ENCODE data around the gene PRR35. TPM values are rescaled to one million over a fixed set of nuclear protein-coding genes. Genes with fewer than 3 reads are reported as not detected.

PRR35 gene
- not detected in 2 replicates for total RNA-seq

DNA sequence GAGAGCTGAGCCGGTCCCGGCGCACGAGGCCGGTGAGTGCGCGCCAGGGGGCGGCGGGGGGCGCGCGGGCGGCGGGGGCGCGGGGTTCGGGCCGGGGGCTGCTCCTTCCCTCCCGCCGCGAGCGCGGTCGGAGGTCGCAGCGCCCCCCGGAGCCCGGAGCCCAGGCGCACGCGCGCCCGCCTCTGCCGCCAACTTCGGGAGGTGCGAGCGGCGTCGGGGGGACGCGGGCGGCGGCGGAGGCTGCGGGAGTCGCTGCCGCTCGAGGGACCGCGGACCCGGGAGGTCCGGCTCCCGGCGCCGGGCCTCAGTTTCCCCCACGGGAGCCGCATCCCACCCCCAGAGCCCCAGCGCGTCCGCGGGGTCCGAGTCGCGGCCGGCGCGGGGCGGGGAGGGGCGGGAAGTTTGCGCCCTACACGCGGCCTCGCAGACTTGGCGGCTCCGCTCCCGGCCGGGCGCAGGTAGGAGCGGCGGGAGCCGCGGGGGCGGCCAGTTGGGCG lies at the start of gene PRR35:
Gene PRR35 (plus strand): TSS at position 191 of the 497 bp plus-strand sequence. CDS start 2,901 bp downstream, outside the sequence.

DNA sequence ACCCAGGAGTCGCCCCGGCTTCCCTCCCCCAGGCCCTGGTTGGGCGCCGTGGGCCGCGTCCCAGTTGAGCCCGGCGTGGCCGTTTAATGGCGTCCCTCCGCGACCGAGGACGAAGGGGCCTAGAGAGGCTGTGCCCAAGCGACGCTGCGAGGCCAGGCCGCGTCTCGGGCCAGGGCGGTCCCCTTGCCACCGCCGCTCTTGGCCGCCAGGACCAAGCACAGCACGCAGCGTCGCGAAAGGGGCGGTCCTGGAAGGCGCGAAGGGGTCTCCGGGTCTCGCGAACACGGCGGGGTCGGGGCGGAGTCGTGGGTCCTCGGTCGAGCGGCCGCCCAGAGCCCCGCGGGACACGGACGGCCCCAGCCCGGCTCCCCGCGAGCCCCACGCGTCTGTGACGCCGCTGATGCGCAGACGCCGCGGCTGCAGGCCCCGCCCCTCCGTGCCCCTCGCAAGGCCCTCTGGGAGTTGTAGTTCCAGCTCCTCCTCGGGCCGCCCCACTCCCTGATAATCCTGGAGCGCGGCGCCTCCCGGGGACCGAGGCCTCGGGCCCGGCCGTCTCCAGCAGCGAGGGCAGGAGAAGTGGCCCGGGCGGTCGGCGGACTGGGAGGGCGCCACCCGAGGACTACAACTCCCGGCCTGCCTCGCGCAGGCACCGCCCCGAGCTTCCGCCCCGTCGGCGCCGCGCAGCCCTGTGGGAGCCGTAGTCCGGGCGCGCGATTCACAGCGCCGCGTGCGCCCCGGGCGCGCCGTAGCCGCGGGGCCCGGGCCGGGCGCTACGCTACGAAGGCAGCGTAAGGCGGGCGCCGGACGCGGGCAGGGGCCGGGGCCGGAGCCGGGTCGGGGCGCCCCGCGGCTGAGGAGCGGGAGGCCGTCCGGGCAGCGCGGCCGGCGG lies 32.9 kb upstream of the PRR35 start, which contains the start of gene CAPN15:
Gene CAPN15 (plus strand): TSS at position 698 of the 889 bp plus-strand sequence. CDS start 19,127 bp downstream, outside the sequence.

DNA sequence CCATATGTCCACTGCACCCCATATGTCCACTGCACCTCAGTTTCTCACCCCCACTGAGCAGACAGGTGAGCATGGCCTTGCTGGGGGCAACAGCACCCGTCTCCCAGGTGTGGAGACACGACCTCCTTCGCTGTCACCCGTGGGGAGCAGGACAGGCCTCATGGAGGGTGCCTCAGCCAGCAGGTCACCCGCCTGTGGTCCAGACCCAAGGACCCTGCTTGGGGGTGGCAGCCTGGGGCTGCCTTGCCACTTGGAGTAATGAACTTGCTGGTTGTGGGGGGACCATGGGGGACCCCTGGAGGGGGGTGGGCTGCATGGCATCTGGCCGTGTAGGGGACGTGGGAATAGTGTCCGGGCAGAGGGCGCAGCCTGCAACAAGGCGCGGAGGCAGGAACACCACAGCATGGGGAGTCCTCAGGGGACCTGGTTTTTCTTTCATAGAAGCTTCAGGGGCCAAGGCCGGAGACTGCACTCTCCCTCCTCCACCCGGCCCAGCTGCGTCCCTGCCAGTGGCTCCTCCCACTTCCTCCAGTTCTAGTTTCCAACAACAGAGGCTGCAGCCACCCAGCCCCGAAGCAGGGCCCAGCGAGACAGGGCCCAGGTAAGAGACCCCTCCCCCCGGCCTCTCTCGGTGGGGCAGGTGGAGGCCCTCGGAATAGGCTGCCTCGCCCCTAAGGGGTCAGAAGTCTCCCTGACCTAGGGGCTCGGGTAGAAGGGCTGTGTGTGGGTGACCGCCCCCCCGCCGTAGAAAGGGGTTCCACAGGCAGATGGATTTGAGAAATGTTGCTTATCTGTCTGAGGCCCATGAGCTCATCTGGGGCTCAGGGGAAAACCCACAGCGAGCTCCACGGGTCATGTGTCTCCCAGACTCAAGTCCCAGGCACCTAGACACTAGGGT lies 6.5 kb downstream of the PRR35 start, which contains the start of gene NHLRC4:
Gene NHLRC4 (plus strand): TSS at position 531 of the 898 bp plus-strand sequence. CDS start 1,043 bp downstream, outside the sequence.

DNA sequence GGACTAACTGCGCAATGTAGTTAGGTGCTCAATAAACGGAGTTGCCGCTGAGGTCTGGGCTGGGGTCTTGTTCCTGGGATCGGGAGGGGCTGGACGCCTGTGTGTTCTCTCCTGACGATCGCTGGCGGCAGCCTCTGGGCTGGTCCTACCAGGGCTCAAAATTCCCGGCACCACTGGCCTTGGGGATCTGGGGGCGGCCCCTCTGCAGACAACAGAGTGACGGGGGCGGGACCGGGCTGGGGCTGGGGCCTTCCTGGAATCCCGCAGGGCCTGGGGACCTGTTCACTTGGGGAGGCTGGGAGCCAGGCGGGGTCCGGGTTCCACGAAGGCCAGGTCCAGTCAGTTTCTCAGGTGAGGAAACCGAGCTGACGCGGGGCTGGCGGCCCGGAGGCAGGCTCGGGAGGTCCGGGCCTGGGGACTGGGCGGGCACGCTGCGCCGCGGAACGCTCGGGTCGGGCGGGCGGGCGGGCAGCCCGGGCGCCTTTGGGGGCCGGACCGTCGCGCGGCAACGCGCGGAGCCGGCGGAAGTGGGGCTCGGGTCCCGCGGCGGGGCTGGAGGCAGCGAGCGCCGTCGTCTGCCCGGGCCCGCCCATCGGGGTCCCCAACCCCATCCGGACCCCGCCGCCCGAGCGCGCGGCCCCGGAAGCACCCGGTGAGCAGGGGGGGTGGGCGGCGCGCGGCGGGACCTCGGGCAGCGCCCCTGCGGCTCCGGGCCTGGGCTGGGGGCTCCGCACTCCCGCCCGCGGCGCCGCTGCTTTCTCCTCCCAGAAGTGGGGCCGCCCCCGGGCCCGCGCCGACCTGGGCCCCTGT lies 9.5 kb downstream of the PRR35 start, which contains the start of gene PIGQ:
Gene PIGQ (plus strand): TSS at position 524 of the 810 bp plus-strand sequence. CDS start 4,107 bp downstream, outside the sequence.

DNA sequence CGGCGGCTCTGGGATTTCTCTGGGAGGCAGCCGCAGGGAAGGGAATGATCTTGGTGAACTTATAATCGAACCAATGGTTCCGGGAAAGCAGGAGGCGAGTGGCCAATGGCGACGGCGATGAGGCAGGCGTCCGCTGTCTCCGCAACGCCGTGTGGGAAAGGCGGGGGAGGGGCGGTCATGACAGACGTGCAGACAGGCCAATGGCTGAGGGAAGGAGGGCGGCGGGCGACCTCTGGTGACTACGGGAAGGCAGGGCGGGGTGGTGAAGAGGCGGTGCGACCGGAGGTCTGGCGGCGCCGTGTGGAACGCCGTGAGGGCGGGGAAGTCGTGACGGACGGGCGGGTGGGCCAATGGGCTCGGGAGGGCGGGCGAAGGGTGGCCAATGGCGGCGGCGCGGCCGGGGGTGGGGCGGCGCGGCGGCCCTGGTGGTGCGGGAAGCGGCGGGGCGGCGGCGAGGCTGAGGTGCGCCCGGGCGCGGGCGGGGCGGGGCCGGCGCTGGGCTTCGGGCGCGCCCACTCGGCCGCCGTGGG lies 29.5 kb downstream of the PRR35 start, which contains the start of gene RAB40C:
Gene RAB40C (plus strand): TSS at position 409 of the 530 bp plus-strand sequence. CDS start 226 bp downstream, outside the sequence.

Other genes with a start within 250 kb of the PRR35 start
- 13.8 and 14.9 TPM in 2 replicates for gene AXIN1, start 207.7 kb upstream of the PRR35 start, total RNA-seq
- gene MRPL28, start 189.9 kb upstream of the PRR35 start, total RNA-seq, result 147 and 185 TPM in 2 replicates
- 59.1 and 65.0 TPM in 2 replicates for gene PGAP6, start 178.4 kb upstream of the PRR35 start, total RNA-seq
- gene NME4, start 163.2 kb upstream of the PRR35 start, total RNA-seq, result 116 and 121 TPM in 2 replicates
- gene DECR2, start 158.5 kb upstream of the PRR35 start, total RNA-seq, result 17.9 and 18.2 TPM in 2 replicates
- 21.3 and 36.0 TPM in 2 replicates for gene RAB11FIP3, start 134.7 kb upstream of the PRR35 start, total RNA-seq
- 34.9 and 35.8 TPM in 2 replicates for gene CAPN15, start 32.7 kb upstream of the PRR35 start, total RNA-seq
- 2.8 and 3.2 TPM in 2 replicates for gene NHLRC4, start 6.6 kb downstream of the PRR35 start, total RNA-seq
- 37.4 and 48.4 TPM in 2 replicates for gene PIGQ, start 9.6 kb downstream of the PRR35 start, total RNA-seq
- 19.0 TPM in 2 replicates for gene RAB40C, start 29.7 kb downstream of the PRR35 start, total RNA-seq
- 0.86 TPM in 1 of 2 replicates, not detected in the other for gene WFIKKN1, start 70.6 kb downstream of the PRR35 start, total RNA-seq
- 103 and 185 TPM in 2 replicates for gene METTL26, start 75.9 kb downstream of the PRR35 start, total RNA-seq
- gene MCRIP2, start 81.4 kb downstream of the PRR35 start, total RNA-seq, result 25.0 and 28.8 TPM in 2 replicates
- gene WDR90, start 89.0 kb downstream of the PRR35 start, total RNA-seq, result 17.6 and 19.3 TPM in 2 replicates
- 47.0 and 48.7 TPM in 2 replicates for gene RHOT2, start 107.7 kb downstream of the PRR35 start, total RNA-seq
- 0.58 and 2.7 TPM in 2 replicates for gene RHBDL1, start 115.3 kb downstream of the PRR35 start, total RNA-seq
- 263 and 336 TPM in 2 replicates for gene STUB1, start 120.0 kb downstream of the PRR35 start, total RNA-seq
- gene JMJD8, start 123.9 kb downstream of the PRR35 start, total RNA-seq, result 71.1 and 94.3 TPM in 2 replicates
- 9.5 and 12.8 TPM in 2 replicates for gene WDR24, start 130.0 kb downstream of the PRR35 start, total RNA-seq
- gene FBXL16, start 145.4 kb downstream of the PRR35 start, total RNA-seq, result 0.53 and 1.2 TPM in 2 replicates
- 83.3 and 122 TPM in 2 replicates for gene METRN, start 154.7 kb downstream of the PRR35 start, total RNA-seq
- 32.1 and 40.9 TPM in 2 replicates for gene ANTKMT, start 160.8 kb downstream of the PRR35 start, total RNA-seq
- gene CCDC78, start 166.0 kb downstream of the PRR35 start, total RNA-seq, result 0.29 and 0.71 TPM in 2 replicates
- 13.5 and 15.2 TPM in 2 replicates for gene HAGHL, start 166.7 kb downstream of the PRR35 start, total RNA-seq
- gene CIAO3, start 180.6 kb downstream of the PRR35 start, total RNA-seq, result 31.7 and 32.4 TPM in 2 replicates
- 0.53 and 0.86 TPM in 2 replicates for gene MSLN, start 200.3 kb downstream of the PRR35 start, total RNA-seq
- 25.7 and 38.1 TPM in 2 replicates for gene RPUSD1, start 228.0 kb downstream of the PRR35 start, total RNA-seq
- 14.4 and 17.4 TPM in 2 replicates for gene CHTF18, start 228.2 kb downstream of the PRR35 start, total RNA-seq
- not detected in 2 replicates for gene GNG13, start 240.3 kb downstream of the PRR35 start, total RNA-seq